ENCODE results near the gene PRDM4. TPM values are rescaled to one million over a fixed set of nuclear protein-coding genes. Genes with fewer than 3 reads are reported as not detected.

Gene PRDM4
- total and polyA plus RNA-seq, 2 experiments from 2014 or later, result 11.7 to 18.3 TPM

DNA sequence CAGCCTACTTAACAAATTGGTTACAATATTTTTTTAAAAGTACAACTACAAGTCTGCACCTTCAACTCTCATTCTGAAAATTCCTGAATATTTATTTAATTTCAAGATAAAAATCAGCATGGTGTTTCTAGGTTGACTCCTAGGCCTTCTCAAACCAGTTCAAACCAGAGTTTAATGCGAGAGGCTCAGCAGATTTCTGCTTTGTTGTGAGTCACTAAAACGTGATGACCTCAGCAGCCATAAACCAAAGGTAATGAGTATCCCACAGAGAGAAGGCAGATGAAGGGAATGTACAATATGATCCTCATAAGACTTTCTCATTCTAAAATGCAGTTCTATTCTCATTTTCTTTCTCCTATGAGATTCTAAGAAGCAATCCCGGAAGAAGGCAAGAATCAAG is 1.5 kb downstream of the PRDM4 start:
- no peaks in the 10 kb centered on the region for H4K20me1 ChIP-seq (ENCODE audit: insufficient read depth)
- no peak for TF ChIP-seq EZH2phosphoT487 (IDR thresholded peaks at IDR 0.05; ENCODE audit: insufficient read depth, low read depth)
- no peak for TF ChIP-seq EZH2 (IDR thresholded peaks at IDR 0.05; ENCODE audit: insufficient read depth, poor library complexity, severe bottlenecking)
- H3K79me2 ChIP-seq (ENCODE audit: insufficient read depth), result peaks cover 61% of the 10 kb centered on the region
- peaks cover 13% of the 10 kb centered on the region for H3F3A ChIP-seq (ENCODE audit: insufficient read depth)
- 1 to 2% methylated on average over 3 of the region's 3 CpGs for WGBS, 2 experiments (ENCODE audit: low coverage in 1 of 2, low lambda C conversion rate in 2 of 2, missing lambda C conversion rate in 2 of 2)
- no peaks in the 10 kb centered on the region for H3K9me3 ChIP-seq (ENCODE audit: low read depth)
- DNase-seq, result peak; percentile 96
- in situ Hi-C loops (cut with MboI), result no loop called here
- H3K9ac ChIP-seq, result peak overlapping the region; percentile 94
- no peaks in the 10 kb centered on the region for H3K9me2 ChIP-seq (ENCODE audit: insufficient read depth)
- H3K4me3 ChIP-seq, result peak overlapping the region; percentile 97
- no peaks in the 10 kb centered on the region for H3K27me3 ChIP-seq (replicated peaks; ENCODE audit: insufficient read depth)
- peak overlapping the region; percentile 68 for H2AFZ ChIP-seq
- peak overlapping the region; percentile 89 for H3K27ac ChIP-seq
- peak overlapping the region; percentile 100 for H3K4me2 ChIP-seq (ENCODE audit: unreplicated experiment)
- peaks cover 26% of the 10 kb centered on the region for H3K36me3 ChIP-seq (ENCODE audit: low read depth)
- peaks cover 11% of the 10 kb centered on the region for H3K4me1 ChIP-seq (ENCODE audit: insufficient read depth)

DNA sequence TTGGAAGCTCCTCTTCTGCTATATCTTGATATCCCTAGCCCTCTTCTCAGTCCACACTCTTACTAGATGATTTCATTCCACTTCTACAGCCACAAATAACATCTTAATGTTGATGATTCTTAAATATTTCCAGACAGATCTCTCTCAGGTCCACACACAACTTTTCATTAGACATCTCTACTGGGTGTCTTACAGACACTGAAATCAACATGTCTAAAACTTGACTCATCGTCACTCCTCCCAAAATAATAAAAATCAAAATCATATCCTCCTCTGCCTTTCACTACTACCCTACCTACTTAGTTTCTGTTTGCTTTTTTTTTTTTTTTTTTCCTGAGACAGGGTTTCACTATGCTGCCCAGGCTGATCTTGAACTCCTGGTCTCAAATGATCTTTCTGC is 11.9 kb downstream of the PRDM4 start:
- Histone ChIP-seq H4K20me1 (ENCODE audit: insufficient read depth) (no peaks in the 10 kb centered on the region; the same call in 1 of the 2 replicates), H3K9me2 (ENCODE audit: insufficient read depth) (no peaks in the 10 kb centered on the region), H3K79me2 (ENCODE audit: insufficient read depth) (peaks cover 70% of the 10 kb centered on the region), H2AFZ (no peak overlapping the region), H3K9me3 (ENCODE audit: low read depth) (no peaks in the 10 kb centered on the region), H3F3A (ENCODE audit: insufficient read depth) (peaks cover 55% of the 10 kb centered on the region), H3K4me3 (peak overlapping the region; percentile 64), H3K4me1 (ENCODE audit: insufficient read depth) (peaks cover 40% of the 10 kb centered on the region), H3K27ac (peak overlapping the region; percentile 90), H3K4me2 (ENCODE audit: unreplicated experiment) (peak overlapping the region; percentile 85), H3K9ac (peak overlapping the region; percentile 59), H3K36me3 (ENCODE audit: low read depth) (peaks cover 55% of the 10 kb centered on the region), H3K27me3 (replicated peaks; ENCODE audit: insufficient read depth) (no peaks in the 10 kb centered on the region)
- no peak for TF ChIP-seq EZH2 (IDR thresholded peaks at IDR 0.05; ENCODE audit: insufficient read depth, poor library complexity, severe bottlenecking)
- TF ChIP-seq EZH2phosphoT487 (IDR thresholded peaks at IDR 0.05; ENCODE audit: insufficient read depth, low read depth), result 0 out of 2 replicates have a peak, but pooled peaks have one; percentile 17
- in situ Hi-C loops (cut with MboI), result no loop called here
- 0% methylated on average over 1 of the region's 1 CpG for WGBS, 2 experiments (ENCODE audit: low coverage in 1 of 2, low lambda C conversion rate in 2 of 2, missing lambda C conversion rate in 2 of 2)
- peak; percentile 68 for DNase-seq

DNA sequence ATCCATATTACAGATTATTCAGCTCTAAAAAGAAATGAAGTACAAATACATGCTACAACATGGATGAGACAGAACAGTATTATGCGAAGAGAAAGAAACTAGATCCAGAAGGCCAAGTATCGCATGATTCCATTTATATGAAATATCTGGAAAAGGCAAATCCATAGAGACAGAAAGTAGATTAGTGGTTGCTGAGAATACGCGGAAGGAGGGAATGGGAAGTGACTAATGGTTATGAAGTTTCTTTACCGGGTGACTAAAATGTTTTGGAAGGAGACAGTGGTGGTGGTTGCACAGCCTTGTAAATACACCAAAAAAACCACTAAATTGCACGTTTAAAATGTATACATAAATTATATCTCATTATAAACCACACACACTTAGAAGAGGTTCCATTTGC is 12.5 kb downstream of the PRDM4 start:
- Histone ChIP-seq H3K9me2 (ENCODE audit: insufficient read depth) (no peaks in the 10 kb centered on the region), H3K27me3 (replicated peaks; ENCODE audit: insufficient read depth) (no peaks in the 10 kb centered on the region), H3K36me3 (ENCODE audit: low read depth) (peaks cover 55% of the 10 kb centered on the region), H3K9ac (peak overlapping the region; percentile 59), H3K9me3 (ENCODE audit: low read depth) (no peaks in the 10 kb centered on the region), H3K4me3 (peak overlapping the region; percentile 64), H3K4me2 (ENCODE audit: unreplicated experiment) (peak overlapping the region; percentile 85), H3F3A (ENCODE audit: insufficient read depth) (peaks cover 55% of the 10 kb centered on the region), H3K27ac (peak overlapping the region; percentile 90), H2AFZ (no peak overlapping the region), H3K4me1 (ENCODE audit: insufficient read depth) (peaks cover 40% of the 10 kb centered on the region), H4K20me1 (ENCODE audit: insufficient read depth) (no peaks in the 10 kb centered on the region; the same call in 1 of the 2 replicates), H3K79me2 (ENCODE audit: insufficient read depth) (peaks cover 67% of the 10 kb centered on the region)
- TF ChIP-seq EZH2 (IDR thresholded peaks at IDR 0.05; ENCODE audit: insufficient read depth, poor library complexity, severe bottlenecking), result no peak
- TF ChIP-seq EZH2phosphoT487 (IDR thresholded peaks at IDR 0.05; ENCODE audit: insufficient read depth, low read depth), result no peak
- in situ Hi-C loops (cut with MboI), result no loop called here
- whole genome bisulfite sequencing, 2 experiments (ENCODE audit: low coverage in 1 of 2, low lambda C conversion rate in 2 of 2, missing lambda C conversion rate in 2 of 2), result 7 to 8% methylated on average over 6 of the region's 6 CpGs
- DNase-seq, result peak; percentile 89

DNA sequence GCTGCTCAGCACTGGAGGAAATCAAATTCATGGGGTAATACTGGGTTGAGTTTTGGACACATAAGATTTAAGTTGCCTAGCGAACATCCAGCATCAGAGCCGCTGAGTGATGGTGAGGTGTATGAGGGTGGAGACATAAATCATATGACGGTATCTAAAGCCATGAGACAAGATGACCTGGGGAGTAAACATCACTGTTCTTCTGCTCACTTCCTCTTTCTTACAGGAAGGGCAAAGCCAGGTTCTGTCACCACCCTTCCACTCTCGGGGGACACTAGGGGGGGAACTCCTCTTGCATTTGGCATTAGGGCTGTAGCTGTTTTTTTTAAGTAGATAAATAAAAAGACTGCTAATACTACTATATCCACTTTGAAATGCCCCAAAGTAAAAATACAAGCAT is 24.0 kb downstream of the PRDM4 start:
- Histone ChIP-seq H3K9me3 (ENCODE audit: low read depth) (no peaks in the 10 kb centered on the region), H3K27ac (no peak overlapping the region), H3K27me3 (replicated peaks; ENCODE audit: insufficient read depth) (no peaks in the 10 kb centered on the region), H3K79me2 (ENCODE audit: insufficient read depth) (peaks cover 47% of the 10 kb centered on the region), H3K4me1 (ENCODE audit: insufficient read depth) (no peaks in the 10 kb centered on the region), H3K4me3 (no peak overlapping the region), H3K9me2 (ENCODE audit: insufficient read depth) (no peaks in the 10 kb centered on the region), H3K36me3 (ENCODE audit: low read depth) (peaks cover 85% of the 10 kb centered on the region), H4K20me1 (ENCODE audit: insufficient read depth) (no peaks in the 10 kb centered on the region), H3K4me2 (ENCODE audit: unreplicated experiment) (no peak overlapping the region), H3K9ac (no peak overlapping the region), H2AFZ (no peak overlapping the region), H3F3A (ENCODE audit: insufficient read depth) (0 out of 2 replicates have a peak, but pooled peaks cover 10% of the 10 kb centered on the region)
- no peak for TF ChIP-seq EZH2phosphoT487 (IDR thresholded peaks at IDR 0.05; ENCODE audit: insufficient read depth, low read depth)
- in situ Hi-C loops (cut with MboI), result no loop called here
- 95 to 100% methylated on average over 4 of the region's 4 CpGs for WGBS, 2 experiments (ENCODE audit: low coverage in 1 of 2, low lambda C conversion rate in 2 of 2, missing lambda C conversion rate in 2 of 2)
- no peak for DNase-seq

DNA sequence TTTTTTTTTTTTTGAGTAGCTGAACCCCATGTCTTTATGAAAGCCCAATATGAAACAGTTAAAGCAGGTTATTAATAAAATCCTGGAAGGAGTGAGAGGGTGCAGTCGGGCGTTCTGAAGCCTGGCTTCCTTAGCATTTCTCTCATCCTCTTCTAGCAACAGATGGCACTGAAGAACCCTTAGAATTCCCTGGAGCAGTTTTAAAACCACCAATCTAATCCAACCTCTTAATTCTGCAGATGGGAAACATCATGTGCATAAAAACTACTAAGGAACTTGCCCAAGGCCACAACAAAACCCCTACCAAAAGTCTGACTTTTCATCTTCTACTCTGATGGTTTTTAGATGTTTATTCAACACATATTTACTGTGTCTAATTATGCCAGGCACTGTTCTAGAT is 25.2 kb downstream of the PRDM4 start:
- no peak overlapping the region for H3K27ac ChIP-seq
- H4K20me1 ChIP-seq (ENCODE audit: insufficient read depth), result no peaks in the 10 kb centered on the region
- H3K4me1 ChIP-seq (ENCODE audit: insufficient read depth), result no peaks in the 10 kb centered on the region
- no peak for DNase-seq
- no peak for TF ChIP-seq EZH2 (IDR thresholded peaks at IDR 0.05; ENCODE audit: insufficient read depth, poor library complexity, severe bottlenecking)
- no peak for TF ChIP-seq EZH2phosphoT487 (IDR thresholded peaks at IDR 0.05; ENCODE audit: insufficient read depth, low read depth)
- 27% methylated on average over 2 of the region's 2 CpGs for WGBS, 2 experiments (ENCODE audit: low coverage in 1 of 2, low lambda C conversion rate in 2 of 2, missing lambda C conversion rate in 2 of 2)
- no peaks in the 10 kb centered on the region for H3K9me2 ChIP-seq (ENCODE audit: insufficient read depth)
- in situ Hi-C loops (cut with MboI), result no loop called here
- H3K36me3 ChIP-seq (ENCODE audit: low read depth), result peaks cover 74% of the 10 kb centered on the region
- peaks cover 43% of the 10 kb centered on the region for H3K79me2 ChIP-seq (ENCODE audit: insufficient read depth)
- no peaks in the 10 kb centered on the region for H3K27me3 ChIP-seq (replicated peaks; ENCODE audit: insufficient read depth)
- no peak overlapping the region for H3K4me3 ChIP-seq
- H2AFZ ChIP-seq, result no peak overlapping the region
- H3F3A ChIP-seq (ENCODE audit: insufficient read depth), result 0 out of 2 replicates have a peak, but pooled peaks cover 15% of the 10 kb centered on the region
- H3K9me3 ChIP-seq (ENCODE audit: low read depth), result no peaks in the 10 kb centered on the region
- no peak overlapping the region for H3K4me2 ChIP-seq (ENCODE audit: unreplicated experiment)
- H3K9ac ChIP-seq, result no peak overlapping the region
